GM23248 (cell line): Measurements from ENCODE around the gene ZNF697. TPM values are rescaled to one million over a fixed set of nuclear protein-coding genes. Genes with fewer than 3 reads are reported as not detected.

Experiments used
- DNase-seq: peaks from one replicate; pipeline ENCODE4 v3.0.0-alpha.2; 2015
- H2AFZ ChIP-seq: fragments of 200-600 bp; sonication (generic); 2 replicates; pipeline ENCODE4 v1.6.1; 2016; ENCODE audit warnings: antibody characterized with exemption
- H3F3A ChIP-seq: fragments of 200-600 bp; sonication (generic); 2 replicates; pipeline ENCODE4 v1.6.1; 2016; ENCODE audit warnings: mild to moderate bottlenecking, antibody characterized with exemption, mixed run types; ENCODE audit not compliant: insufficient read depth
- H3K27ac ChIP-seq: fragments of 200-600 bp; sonication (generic); 2 replicates; pipeline ENCODE4 v1.5.1; 2016; ENCODE audit warnings: mild to moderate bottlenecking
- H3K27me3 ChIP-seq: fragments of 200-600 bp; sonication (generic); replicated peaks from 2 replicates; pipeline ENCODE4 v1.6.1; 2016; ENCODE audit warnings: mild to moderate bottlenecking; ENCODE audit not compliant: insufficient read depth
- H3K36me3 ChIP-seq: fragments of 200-600 bp; sonication (generic); 2 replicates; pipeline ENCODE4 v1.6.1; 2016; ENCODE audit warnings: low read depth, mild to moderate bottlenecking
- H3K4me1 ChIP-seq: fragments of 200-600 bp; sonication (generic); 2 replicates; pipeline ENCODE4 v1.6.1; 2016; ENCODE audit warnings: mild to moderate bottlenecking; ENCODE audit not compliant: insufficient read depth
- H3K4me2 ChIP-seq: fragments of 200-600 bp; sonication (generic); one replicate; pipeline ENCODE4 v1.6.1; 2016; ENCODE audit warnings: mild to moderate bottlenecking; ENCODE audit not compliant: unreplicated experiment
- H3K4me3 ChIP-seq: fragments of 200-600 bp; sonication (generic); 2 replicates; pipeline ENCODE4 v1.5.1; 2016; ENCODE audit warnings: mild to moderate bottlenecking
- H3K79me2 ChIP-seq: fragments of 200-600 bp; sonication (generic); 2 replicates; pipeline ENCODE4 v1.6.1; 2016; ENCODE audit warnings: mild to moderate bottlenecking; ENCODE audit not compliant: insufficient read depth
- H3K9ac ChIP-seq: fragments of 200-600 bp; sonication (generic); 2 replicates; pipeline ENCODE4 v1.6.1; 2016; ENCODE audit warnings: mild to moderate bottlenecking
- H3K9me2 ChIP-seq: fragments of 200-600 bp; sonication (generic); 2 replicates; pipeline ENCODE4 v1.6.1; 2016; ENCODE audit warnings: mixed run types, mild to moderate bottlenecking, moderate library complexity; ENCODE audit not compliant: insufficient read depth
- H3K9me3 ChIP-seq: fragments of 200-600 bp; sonication (generic); one replicate; pipeline ENCODE4 v1.6.1; 2017; ENCODE audit warnings: low read depth
- H4K20me1 ChIP-seq: fragments of 200-600 bp; sonication (generic); 2 replicates; pipeline ENCODE4 v1.6.0; 2016; ENCODE audit not compliant: insufficient read depth
- EZH2 ChIP-seq: fragments of 200-600 bp; sonication (generic); IDR thresholded peaks from 2 replicates; pipeline ENCODE4 v1.6.1; 2018; ENCODE audit warnings: antibody characterized with exemption, mild to moderate bottlenecking; ENCODE audit not compliant: insufficient read depth, poor library complexity, severe bottlenecking
- EZH2phosphoT487 ChIP-seq: fragments of 200-600 bp; sonication (generic); IDR thresholded peaks from 2 replicates; pipeline ENCODE4 v1.6.1; 2018; ENCODE audit warnings: antibody characterized with exemption, moderate library complexity, mild to moderate bottlenecking, low read depth; ENCODE audit not compliant: insufficient read depth
- WGBS, 2 experiments: methylation state at CpG; one replicate each; pipeline ENCODE4 v1.1.6; 2015 to 2017; ENCODE audit warnings: low lambda C conversion rate in 2 of 2, low coverage in 1 of 2; ENCODE audit errors: missing lambda C conversion rate in 2 of 2; 5-methylcytosine and 5-hydroxymethylcytosine counted together
- in situ Hi-C: fragments of 300-500 bp; cut with MboI; formaldehyde crosslinking; loops from 2 replicates; pipeline ENCODE4 v1.15.0; 2020
- polyA plus RNA-seq: library from polyadenylated mRNA; unstranded; fragments of >200 nt; fragmentation: Nextera tagmentation; extraction: Ambion mirVana; gene quantifications from 2 replicates; pipeline ENCODE4 v1.2.1, GENCODE V29; 2016
- total RNA-seq: library from RNA; depleted of rRNA; stranded (reverse); fragments of >200 nt; shearing (Covaris generic); gene quantifications from 2 replicates; pipeline ENCODE4 v1.2.3, GENCODE V29; 2014

The ZNF697 gene
- total and polyA plus RNA-seq, 2 experiments from 2014 or later: 0.55 to 9.1 TPM

DNA sequence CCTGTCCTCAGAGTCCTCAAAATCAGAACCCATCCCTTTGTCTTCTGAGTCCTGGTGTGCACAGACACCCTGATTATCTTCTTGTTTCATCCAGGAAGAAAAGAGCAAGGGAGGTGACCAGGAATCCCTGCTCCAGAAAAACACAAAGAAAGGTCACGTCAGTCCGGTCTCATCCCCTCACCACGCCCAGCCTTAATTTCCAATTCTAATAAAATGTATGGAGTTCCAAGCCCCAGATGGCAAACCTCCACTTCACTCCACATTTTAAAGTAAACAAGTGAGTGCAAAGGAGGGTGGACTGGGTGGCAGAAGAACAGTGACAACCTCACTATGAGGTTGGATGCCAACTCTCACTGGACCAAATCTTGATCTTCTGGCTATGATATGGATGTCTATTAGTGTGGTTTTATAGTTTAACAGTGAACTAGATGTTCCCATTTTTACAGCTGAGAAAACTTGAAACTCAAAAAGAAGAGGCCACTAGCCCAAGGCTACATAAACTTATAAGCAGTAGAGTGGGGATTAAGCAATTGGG, 22.0 kb downstream of the ZNF697 start:
- 0 out of 2 replicates have a peak, but pooled peaks cover 3% of the 10 kb centered on the region for H3K36me3 ChIP-seq
- DNase-seq: no peak
- no peak overlapping the region for H3K27ac ChIP-seq
- WGBS, 2 experiments: 87 to 88% methylated on average over 3 of the region's 3 CpGs
- H3K9me2 ChIP-seq: no peaks in the 10 kb centered on the region
- peaks cover 59% of the 10 kb centered on the region for H3K79me2 ChIP-seq
- no peak overlapping the region for H3K9ac ChIP-seq
- H3K4me3 ChIP-seq: no peak overlapping the region
- in situ Hi-C loops: no loop called here
- H2AFZ ChIP-seq: no peak overlapping the region
- H3K9me3 ChIP-seq: no peaks in the 10 kb centered on the region
- TF ChIP-seq EZH2: no peak
- no peak for TF ChIP-seq EZH2phosphoT487
- no peaks in the 10 kb centered on the region for H4K20me1 ChIP-seq
- no peak overlapping the region for H3K4me2 ChIP-seq
- peaks cover 10% of the 10 kb centered on the region for H3K4me1 ChIP-seq
- no peaks in the 10 kb centered on the region for H3F3A ChIP-seq
- H3K27me3 ChIP-seq: no peaks in the 10 kb centered on the region

DNA sequence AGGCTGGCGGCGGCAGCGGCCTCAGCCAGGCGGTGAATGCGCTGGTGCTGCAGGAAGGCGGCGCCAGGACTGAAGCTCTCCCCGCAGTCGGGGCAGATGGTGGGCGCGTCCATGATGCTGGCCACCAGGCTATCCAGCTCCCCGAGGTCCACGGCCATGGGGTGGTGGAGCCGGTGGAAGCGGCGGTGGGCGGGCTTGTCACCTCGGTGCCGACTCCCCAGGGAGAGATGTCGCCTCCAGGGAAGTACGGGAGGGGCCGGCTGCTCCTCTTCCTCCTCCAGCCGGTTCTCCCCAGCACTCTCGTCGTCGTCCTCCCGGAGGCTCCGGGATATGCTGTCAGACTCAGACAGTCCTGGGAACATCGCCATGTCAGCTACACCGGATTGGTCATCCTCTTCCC, 24.4 kb downstream of the ZNF697 start:
- Histone ChIP-seq H3K27ac (no peak overlapping the region), H3F3A (0 out of 2 replicates have a peak, but pooled peaks cover 4% of the 10 kb centered on the region), H4K20me1 (no peaks in the 10 kb centered on the region; the same call in 1 of the 2 replicates), H3K36me3 (peaks cover 8% of the 10 kb centered on the region; the same call in 1 of the 2 replicates), H3K4me1 (peaks cover 8% of the 10 kb centered on the region), H3K4me3 (no peak overlapping the region), H2AFZ (no peak overlapping the region), H3K9ac (no peak overlapping the region), H3K79me2 (peaks cover 44% of the 10 kb centered on the region), H3K27me3 (no peaks in the 10 kb centered on the region), H3K4me2 (no peak overlapping the region), H3K9me2 (no peaks in the 10 kb centered on the region), H3K9me3 (no peaks in the 10 kb centered on the region)
- no peak for TF ChIP-seq EZH2
- no peak for TF ChIP-seq EZH2phosphoT487
- DNase-seq: no peak
- in situ Hi-C loops: no loop called here
- 84 to 92% methylated on average over 23 to 30 of the region's 30 CpGs for WGBS, 2 experiments

DNA sequence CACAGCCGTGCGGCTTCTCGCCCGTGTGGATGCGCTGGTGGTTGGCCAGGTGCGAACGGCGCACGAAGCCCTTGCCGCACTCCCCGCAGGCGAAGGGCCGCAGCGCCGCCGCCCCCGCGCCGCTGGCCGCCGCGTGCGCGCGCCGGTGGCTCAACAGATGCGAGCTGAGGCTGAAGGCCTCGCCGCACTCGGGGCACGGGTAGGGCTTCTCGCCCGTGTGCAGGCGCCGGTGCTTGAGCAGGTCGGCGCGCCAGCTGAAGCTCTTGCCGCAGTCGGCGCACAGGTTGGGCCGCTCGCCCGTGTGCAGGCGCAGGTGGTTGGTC, 24.9 kb downstream of the ZNF697 start:
- peaks cover 8% of the 10 kb centered on the region; the same call in 1 of the 2 replicates for H3K36me3 ChIP-seq
- H3K9me3 ChIP-seq: no peaks in the 10 kb centered on the region
- no peaks in the 10 kb centered on the region for H3K9me2 ChIP-seq
- H3K79me2 ChIP-seq: peaks cover 39% of the 10 kb centered on the region
- H3K27me3 ChIP-seq: no peaks in the 10 kb centered on the region
- H3F3A ChIP-seq: 0 out of 2 replicates have a peak, but pooled peaks cover 5% of the 10 kb centered on the region
- H3K4me3 ChIP-seq: no peak overlapping the region
- no peak overlapping the region for H2AFZ ChIP-seq
- DNase-seq: no peak
- no peak overlapping the region for H3K27ac ChIP-seq
- H4K20me1 ChIP-seq: no peaks in the 10 kb centered on the region; the same call in 1 of the 2 replicates
- in situ Hi-C loops: no loop called here
- WGBS, 2 experiments: 97% methylated on average over 45 of the region's 45 CpGs; no CpG with 5 or more reads in 1 of the 2 experiments
- peaks cover 8% of the 10 kb centered on the region for H3K4me1 ChIP-seq
- TF ChIP-seq EZH2 (no peak), EZH2phosphoT487 (no peak)
- no peak overlapping the region for H3K4me2 ChIP-seq
- H3K9ac ChIP-seq: no peak overlapping the region

DNA sequence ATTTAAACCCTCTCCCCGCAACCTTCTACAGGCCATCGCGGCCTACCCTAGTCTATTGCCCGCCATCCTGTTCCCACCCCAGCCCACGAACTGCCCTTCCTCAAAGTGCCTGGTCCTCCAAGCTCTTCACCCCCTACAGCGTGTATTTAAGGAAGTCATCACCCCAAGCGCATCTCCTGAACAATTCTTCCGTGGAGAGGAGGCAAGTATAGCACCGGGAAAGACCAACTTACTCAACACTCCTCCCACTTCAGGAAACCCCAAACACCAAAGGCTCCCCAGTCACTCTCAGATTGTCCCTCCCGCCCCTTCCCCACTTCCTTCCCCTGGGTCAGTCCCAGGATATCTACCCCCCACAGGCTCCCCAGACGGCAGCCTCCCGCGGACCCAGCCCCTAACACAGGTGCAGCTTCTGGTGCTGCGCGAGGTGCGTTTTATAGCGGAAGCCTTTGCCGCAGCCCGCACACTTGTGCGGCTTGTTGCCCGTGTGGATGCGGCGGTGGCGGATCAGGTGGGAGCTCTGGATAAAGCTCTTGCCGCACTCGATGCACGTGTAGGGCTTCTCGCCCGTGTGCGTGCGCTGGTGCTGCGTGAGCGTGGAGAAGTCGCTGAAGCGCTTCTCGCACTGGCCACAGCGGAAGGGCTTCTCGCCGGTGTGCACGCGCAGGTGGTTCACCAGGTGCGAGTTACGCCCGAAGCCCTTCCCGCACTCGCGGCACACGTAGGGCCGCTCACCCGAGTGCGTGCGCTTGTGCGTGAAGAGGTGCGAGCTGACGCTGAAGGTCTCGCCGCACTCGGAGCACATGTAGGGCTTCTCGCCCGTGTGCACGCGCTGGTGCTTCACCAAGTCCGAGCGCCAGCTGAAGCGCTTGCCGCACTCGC, 25.5 kb downstream of the ZNF697 start:
- Histone ChIP-seq H4K20me1 (no peaks in the 10 kb centered on the region; the same call in 1 of the 2 replicates), H3K9me2 (no peaks in the 10 kb centered on the region), H3K79me2 (peaks cover 33% of the 10 kb centered on the region), H3K9me3 (no peaks in the 10 kb centered on the region), H3K36me3 (peaks cover 8% of the 10 kb centered on the region; the same call in 1 of the 2 replicates), H3K4me2 (no peak overlapping the region), H3K27me3 (no peaks in the 10 kb centered on the region), H3F3A (0 out of 2 replicates have a peak, but pooled peaks cover 5% of the 10 kb centered on the region), H3K9ac (no peak overlapping the region), H2AFZ (no peak overlapping the region), H3K27ac (no peak overlapping the region), H3K4me1 (peaks cover 8% of the 10 kb centered on the region), H3K4me3 (no peak overlapping the region)
- WGBS, 2 experiments: 96 to 97% methylated on average over 51 to 67 of the region's 67 CpGs
- DNase-seq: no peak
- in situ Hi-C loops: no loop called here
- TF ChIP-seq EZH2phosphoT487: no peak
- TF ChIP-seq EZH2: no peak
